ENCODE measurements around the gene GADL1. TPM values are rescaled to one million over a fixed set of nuclear protein-coding genes. Genes with fewer than 3 reads are reported as not detected.

The GADL1 gene
- total RNA-seq, 1 donor from 2014 or later, result 0.12 TPM

DNA sequence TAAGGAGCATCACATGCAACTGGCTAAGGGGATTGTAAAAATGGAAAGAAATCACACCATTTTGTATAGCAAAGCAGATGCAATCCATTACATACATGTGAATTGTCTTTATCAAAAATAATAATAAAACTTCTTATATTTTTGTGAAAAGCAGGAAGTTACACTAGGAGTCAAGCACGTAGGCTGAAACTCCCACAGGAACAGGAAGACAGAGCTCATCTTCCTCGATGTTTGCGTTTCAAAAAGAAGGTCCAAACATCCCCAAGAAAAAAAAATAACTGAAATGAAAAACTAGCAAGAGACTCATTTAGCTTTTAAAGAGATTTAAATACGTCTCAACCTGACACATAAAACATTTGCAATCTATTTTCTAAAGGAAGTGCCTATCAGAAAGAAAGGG is 181.5 kb downstream of the GADL1 start:
- Mint-ChIP-seq H3K27me3 (ENCODE audit: low read depth) (no peaks in the 10 kb centered on the region), H3K9me3 (peaks cover 6% of the 10 kb centered on the region), H3K36me3 (ENCODE audit: low read depth) (peaks cover 2% of the 10 kb centered on the region), H3K4me3 (no peak overlapping the region), H3K27ac (ENCODE audit: unreplicated experiment) (no peak overlapping the region), H3K4me1 (peaks cover 14% of the 10 kb centered on the region)
- TF ChIP-seq, protein P1, sequence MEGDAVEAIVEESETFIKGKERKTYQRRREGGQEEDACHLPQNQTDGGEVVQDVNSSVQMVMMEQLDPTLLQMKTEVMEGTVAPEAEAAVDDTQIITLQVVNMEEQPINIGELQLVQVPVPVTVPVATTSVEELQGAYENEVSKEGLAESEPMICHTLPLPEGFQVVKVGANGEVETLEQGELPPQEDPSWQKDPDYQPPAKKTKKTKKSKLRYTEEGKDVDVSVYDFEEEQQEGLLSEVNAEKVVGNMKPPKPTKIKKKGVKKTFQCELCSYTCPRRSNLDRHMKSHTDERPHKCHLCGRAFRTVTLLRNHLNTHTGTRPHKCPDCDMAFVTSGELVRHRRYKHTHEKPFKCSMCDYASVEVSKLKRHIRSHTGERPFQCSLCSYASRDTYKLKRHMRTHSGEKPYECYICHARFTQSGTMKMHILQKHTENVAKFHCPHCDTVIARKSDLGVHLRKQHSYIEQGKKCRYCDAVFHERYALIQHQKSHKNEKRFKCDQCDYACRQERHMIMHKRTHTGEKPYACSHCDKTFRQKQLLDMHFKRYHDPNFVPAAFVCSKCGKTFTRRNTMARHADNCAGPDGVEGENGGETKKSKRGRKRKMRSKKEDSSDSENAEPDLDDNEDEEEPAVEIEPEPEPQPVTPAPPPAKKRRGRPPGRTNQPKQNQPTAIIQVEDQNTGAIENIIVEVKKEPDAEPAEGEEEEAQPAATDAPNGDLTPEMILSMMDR (conservative IDR thresholded peaks at IDR 0.05), result no peak
- DNase-seq (ENCODE audit: low read depth, low spot score), result no peak

DNA sequence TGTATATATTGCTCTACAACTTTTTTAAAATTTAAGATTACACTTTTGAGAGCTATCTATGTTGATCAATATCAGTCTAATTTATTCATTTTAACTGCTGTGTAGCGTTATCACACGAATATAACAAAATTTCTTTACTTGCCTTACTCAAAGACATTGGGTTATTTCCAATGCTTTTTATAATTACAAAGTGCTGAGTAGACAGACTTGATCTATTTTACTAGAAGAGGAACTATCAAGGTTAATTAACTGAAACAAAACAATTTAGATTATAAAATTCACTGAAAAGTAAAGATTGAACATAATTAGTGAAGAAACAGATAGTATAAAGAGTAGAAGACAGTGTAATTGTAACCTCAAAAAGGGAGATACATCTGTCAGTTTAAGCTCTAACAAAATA is 182.6 kb downstream of the GADL1 start:
- TF ChIP-seq, protein P1 (conservative IDR thresholded peaks at IDR 0.05), result no peak
- H3K27me3 Mint-ChIP-seq (ENCODE audit: low read depth), result no peaks in the 10 kb centered on the region
- DNase-seq (ENCODE audit: low read depth, low spot score), result no peak
- H3K36me3 Mint-ChIP-seq (ENCODE audit: low read depth), result peaks cover 3% of the 10 kb centered on the region
- peaks cover 9% of the 10 kb centered on the region for H3K9me3 Mint-ChIP-seq
- peaks cover 14% of the 10 kb centered on the region for H3K4me1 Mint-ChIP-seq
- no peak overlapping the region for H3K27ac Mint-ChIP-seq (ENCODE audit: unreplicated experiment)
- no peak overlapping the region for H3K4me3 Mint-ChIP-seq

DNA sequence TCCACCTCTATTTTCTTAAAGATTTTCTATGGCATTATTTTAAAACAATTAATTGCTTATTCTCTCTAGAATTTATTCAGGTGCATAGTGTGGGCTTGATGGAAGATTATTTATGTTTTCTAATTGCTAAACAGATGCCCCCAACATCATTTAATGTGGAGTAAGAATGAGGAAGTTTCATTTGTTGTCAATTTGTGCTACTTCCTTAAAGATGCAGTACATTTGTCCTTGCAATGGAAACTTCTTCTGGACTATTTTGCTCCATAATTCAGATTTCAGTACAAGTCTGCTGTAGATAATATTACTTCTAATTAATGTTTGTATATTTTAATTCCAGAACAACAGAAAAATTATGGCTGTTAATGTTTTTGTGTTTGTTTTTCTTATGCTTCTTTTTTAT is 183.3 kb downstream of the GADL1 start:
- H3K27me3 Mint-ChIP-seq (ENCODE audit: low read depth), result no peaks in the 10 kb centered on the region

DNA sequence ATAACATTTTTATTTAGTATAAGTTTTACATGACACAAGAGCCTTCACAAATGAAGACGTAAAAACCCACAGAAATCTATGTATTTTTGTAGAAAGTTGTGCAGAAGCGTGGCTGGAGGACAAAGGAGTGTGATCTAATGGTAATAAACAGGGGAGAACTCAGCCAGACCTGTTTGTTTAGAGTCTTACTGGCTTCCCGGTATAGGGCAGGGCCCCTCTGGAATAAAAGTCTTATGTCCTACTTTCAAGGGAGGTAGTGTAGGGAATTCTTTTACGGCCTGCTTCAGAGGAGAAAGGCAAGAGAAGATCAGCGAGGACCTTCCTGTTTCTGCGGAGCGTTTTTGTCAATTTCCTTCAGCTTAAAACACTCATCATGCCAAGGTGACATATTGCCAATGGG is 184.4 kb downstream of the GADL1 start:
- Mint-ChIP-seq H3K36me3 (ENCODE audit: low read depth) (peaks cover 7% of the 10 kb centered on the region), H3K9me3 (peaks cover 14% of the 10 kb centered on the region), H3K4me1 (peaks cover 14% of the 10 kb centered on the region), H3K27me3 (ENCODE audit: low read depth) (no peaks in the 10 kb centered on the region), H3K27ac (ENCODE audit: unreplicated experiment) (no peak overlapping the region), H3K4me3 (no peak overlapping the region)
- no peak for DNase-seq (ENCODE audit: low read depth, low spot score)
- TF ChIP-seq, protein P1 (conservative IDR thresholded peaks at IDR 0.05), result no peak

More for the DNA sequence above, 183.3 kb downstream of the GADL1 start:
- no peak overlapping the region for H3K27ac Mint-ChIP-seq (ENCODE audit: unreplicated experiment)
- H3K36me3 Mint-ChIP-seq (ENCODE audit: low read depth), result peaks cover 3% of the 10 kb centered on the region
- TF ChIP-seq, protein P1 (conservative IDR thresholded peaks at IDR 0.05), result no peak
- DNase-seq (ENCODE audit: low read depth, low spot score), result no peak
- H3K4me1 Mint-ChIP-seq, result peaks cover 14% of the 10 kb centered on the region
- H3K9me3 Mint-ChIP-seq, result peaks cover 12% of the 10 kb centered on the region
- H3K4me3 Mint-ChIP-seq, result no peak overlapping the region

DNA sequence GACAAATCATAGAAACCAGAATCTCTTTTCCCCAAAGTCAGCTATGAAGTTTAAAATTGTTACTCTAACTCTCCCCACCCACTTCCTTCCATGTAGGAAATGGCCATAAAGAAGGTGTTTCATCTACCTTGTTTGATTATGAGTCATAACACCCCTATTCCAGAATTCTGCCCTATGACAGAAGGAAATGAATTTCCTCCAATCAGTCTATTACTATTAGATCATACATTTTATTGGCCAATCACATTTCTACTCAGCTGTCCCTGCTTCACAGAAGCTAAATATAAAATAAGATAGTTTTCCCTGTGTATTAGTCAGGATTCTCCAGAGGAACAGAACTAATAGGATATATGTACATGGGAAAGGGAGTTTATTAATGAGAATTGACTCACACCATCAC is 186.0 kb downstream of the GADL1 start:
- no peak for DNase-seq (ENCODE audit: low read depth, low spot score)
- peaks cover 9% of the 10 kb centered on the region for H3K36me3 Mint-ChIP-seq (ENCODE audit: low read depth)
- no peak overlapping the region for H3K27ac Mint-ChIP-seq (ENCODE audit: unreplicated experiment)
- TF ChIP-seq, protein P1 (conservative IDR thresholded peaks at IDR 0.05), result no peak
- H3K4me1 Mint-ChIP-seq, result peaks cover 14% of the 10 kb centered on the region
- H3K9me3 Mint-ChIP-seq, result peaks cover 14% of the 10 kb centered on the region
- H3K27me3 Mint-ChIP-seq (ENCODE audit: low read depth), result no peaks in the 10 kb centered on the region
- no peak overlapping the region for H3K4me3 Mint-ChIP-seq

- peaks cover 14% of the 10 kb centered on the region for H3K4me1 Mint-ChIP-seq
- TF ChIP-seq, protein P1 (conservative IDR thresholded peaks at IDR 0.05), result no peak
- no peak for DNase-seq (ENCODE audit: low read depth, low spot score)
- H3K36me3 Mint-ChIP-seq (ENCODE audit: low read depth), result peaks cover 16% of the 10 kb centered on the region
- no peak overlapping the region for H3K4me3 Mint-ChIP-seq
- peaks cover 21% of the 10 kb centered on the region for H3K9me3 Mint-ChIP-seq
- H3K27ac Mint-ChIP-seq (ENCODE audit: unreplicated experiment), result no peak overlapping the region
- H3K27me3 Mint-ChIP-seq (ENCODE audit: low read depth), result no peaks in the 10 kb centered on the region
Measured at GRCh38 chr3:30707825-30708224, 186.6 kb downstream of the GADL1 start.
